Bronchial epithelial cell (primary cell): ENCODE data around the gene OXCT1. TPM values are rescaled to one million over a fixed set of nuclear protein-coding genes. Genes with fewer than 3 reads are reported as not detected.

ENCODE experiments used
- DNase-seq: peaks from one replicate; pipeline ENCODE4 v3.0.0-alpha.2; 2010; ENCODE audit warnings: low read depth
- FAIRE-seq: peaks from 2 replicates; lab custom pipeline; 2011; peaks lifted over from hg19 to GRCh38; lab: Jason Lieb, UNC
- H3K27me3 ChIP-seq: 2 replicates; pipeline ENCODE4 v1.5.1; 2011; ENCODE audit warnings: low read length; ENCODE audit not compliant: control insufficient read depth, insufficient read depth
- H3K36me3 ChIP-seq: 2 replicates; pipeline ENCODE4 v1.5.1; 2011; ENCODE audit warnings: low read length; ENCODE audit not compliant: control insufficient read depth, insufficient read depth
- H3K4me3 ChIP-seq: 2 replicates; pipeline ENCODE4 v1.5.1; 2011; ENCODE audit warnings: mild to moderate bottlenecking, low read depth, low read length, control low read depth
- CTCF ChIP-seq: IDR thresholded peaks from 2 replicates; pipeline ENCODE4 v1.5.1; 2011; ENCODE audit warnings: mild to moderate bottlenecking, moderate library complexity, low read length, control low read depth, inconsistent platforms; ENCODE audit not compliant: insufficient read depth, severe bottlenecking
- total RNA-seq: library from RNA; depleted of rRNA; stranded (reverse); fragments of >200 nt; gene quantifications from 2 replicates; pipeline ENCODE4 v1.2.1, GENCODE V29; 2014

Gene OXCT1
- total RNA-seq, 1 donor from 2014 or later = 15.3 TPM

GRCh38 chr5:41790038-41790776 lies 80.0 kb downstream of the OXCT1 start:
- no peak for TF ChIP-seq CTCF
- H3K36me3 ChIP-seq = no peaks in the 10 kb centered on the region
- H3K4me3 ChIP-seq = no peak overlapping the region
- H3K27me3 ChIP-seq = no peaks in the 10 kb centered on the region
- DNase-seq (peak; percentile 12), FAIRE-seq (no peak)

GRCh38 chr5:41789434-41789833 lies 80.8 kb downstream of the OXCT1 start:
- no peak overlapping the region for H3K4me3 ChIP-seq
- H3K36me3 ChIP-seq = no peaks in the 10 kb centered on the region
- DNase-seq (no peak), FAIRE-seq (no peak)
- TF ChIP-seq CTCF = no peak
- H3K27me3 ChIP-seq = no peaks in the 10 kb centered on the region

- DNase-seq = peak; percentile 33
- H3K4me3 ChIP-seq = no peak overlapping the region
- no peak for FAIRE-seq
These were observed 81.3 kb downstream of the OXCT1 start for GRCh38 chr5:41788941-41789368.

GRCh38 chr5:41787265-41787664 lies 83.0 kb downstream of the OXCT1 start:
- no peak for FAIRE-seq
- peak; percentile 19 for DNase-seq
- no peak for TF ChIP-seq CTCF
- no peaks in the 10 kb centered on the region for H3K36me3 ChIP-seq
- H3K4me3 ChIP-seq = no peak overlapping the region
- H3K27me3 ChIP-seq = no peaks in the 10 kb centered on the region

More at GRCh38 chr5:41788941-41789368, 81.3 kb downstream of the OXCT1 start:
- Histone ChIP-seq H3K27me3 (no peaks in the 10 kb centered on the region), H3K36me3 (no peaks in the 10 kb centered on the region)
- TF ChIP-seq CTCF = no peak

- H3K4me3 ChIP-seq = no peak overlapping the region
- no peaks in the 10 kb centered on the region for H3K27me3 ChIP-seq
- H3K36me3 ChIP-seq = no peaks in the 10 kb centered on the region
- DNase-seq (no peak), FAIRE-seq (no peak)
- TF ChIP-seq CTCF = no peak
These were observed 85.2 kb downstream of the OXCT1 start for GRCh38 chr5:41785061-41785460.
